ENCODE results near the gene CMTM7.

The CMTM7 gene

DNA sequence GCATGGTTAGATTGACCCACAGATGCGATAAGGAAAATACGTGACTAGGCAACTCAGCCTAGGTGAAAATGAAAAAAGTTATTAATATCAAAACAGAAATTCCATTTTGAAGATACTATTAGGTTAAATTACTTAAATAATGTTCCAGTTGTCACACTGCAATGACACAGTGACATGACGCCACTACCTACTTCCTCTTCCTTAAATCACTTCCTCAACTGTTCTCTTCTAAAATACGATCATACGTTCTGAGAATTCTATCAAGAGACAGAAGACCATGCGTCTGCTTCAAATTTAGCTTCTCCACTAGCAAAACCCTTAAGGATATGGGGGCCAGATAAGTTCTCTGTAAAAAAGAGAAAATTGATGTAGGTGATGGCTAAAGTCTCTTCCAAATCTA lies 92.8 kb downstream of the CMTM7 start:
- no peaks in the 10 kb centered on the region for H3K9me3 ChIP-seq (ENCODE audit: control insufficient read depth in 2 of 2, low read length in 2 of 2)
- H3K27ac ChIP-seq (ENCODE audit: low read depth in 2 of 2, low read length in 2 of 2) = no peak overlapping the region
- H3K36me3 ChIP-seq (ENCODE audit: control insufficient read depth in 2 of 2, insufficient read depth in 2 of 2, low read length in 2 of 2) = peaks cover 0 to 5% of the 10 kb centered on the region in 2 donors
- H3K27me3 ChIP-seq (ENCODE audit: control insufficient read depth in 2 of 2, insufficient read depth in 2 of 2, low read length in 2 of 2) = no peaks in the 10 kb centered on the region
- no peak overlapping the region for H3K4me3 ChIP-seq (ENCODE audit: low read length in 2 of 2)
- no peak overlapping the region for H3K9ac ChIP-seq (ENCODE audit: low read depth in 1 of 2, low read length in 2 of 2)
- H3K4me1 ChIP-seq (ENCODE audit: control insufficient read depth in 2 of 2, insufficient read depth in 2 of 2, low read length in 2 of 2) = no peaks in the 10 kb centered on the region

DNA sequence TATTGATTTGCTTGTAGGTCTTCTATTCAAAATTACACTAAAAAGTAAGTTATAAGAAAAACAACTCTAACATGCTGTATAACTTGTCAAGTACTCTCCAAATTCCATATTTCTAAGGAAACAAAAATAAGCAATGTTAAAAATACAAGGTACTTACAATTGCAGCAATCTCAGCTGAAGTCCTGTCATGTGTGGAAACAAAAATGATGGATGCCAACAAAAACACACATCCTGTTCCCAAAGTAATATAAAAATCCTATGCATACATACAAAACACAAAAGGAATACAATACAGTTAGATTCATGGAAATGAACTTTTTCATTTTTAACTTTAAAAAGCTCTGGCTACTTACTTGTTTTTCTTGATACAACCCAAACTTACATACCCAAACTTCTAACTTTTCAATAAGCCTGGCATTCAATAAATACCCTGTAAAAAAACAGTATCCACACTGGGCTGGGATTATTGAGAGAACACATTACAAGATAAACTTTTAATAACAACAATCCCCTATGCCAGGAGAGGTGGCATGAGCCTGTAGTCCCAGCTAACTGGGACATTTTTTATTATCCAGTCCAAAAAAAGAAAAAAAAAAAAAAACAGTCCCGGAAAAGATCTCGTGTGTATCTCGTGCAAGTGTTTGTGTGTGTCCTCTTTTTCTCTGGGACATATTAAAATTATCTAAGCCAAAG lies 96.3 kb downstream of the CMTM7 start:
- Histone ChIP-seq H3K4me1 (ENCODE audit: control insufficient read depth in 2 of 2, insufficient read depth in 2 of 2, low read length in 2 of 2) (peaks cover 0 to 1% of the 10 kb centered on the region in 2 donors), H3K9me3 (ENCODE audit: control insufficient read depth in 2 of 2, low read length in 2 of 2) (no peaks in the 10 kb centered on the region), H3K27me3 (ENCODE audit: control insufficient read depth in 2 of 2, insufficient read depth in 2 of 2, low read length in 2 of 2) (no peaks in the 10 kb centered on the region), H3K27ac (ENCODE audit: low read depth in 2 of 2, low read length in 2 of 2) (no peak overlapping the region), H3K4me3 (ENCODE audit: low read length in 2 of 2) (no peak overlapping the region), H3K9ac (ENCODE audit: low read depth in 1 of 2, low read length in 2 of 2) (no peak overlapping the region), H3K36me3 (ENCODE audit: control insufficient read depth in 2 of 2, insufficient read depth in 2 of 2, low read length in 2 of 2) (peaks cover 4 to 5% of the 10 kb centered on the region in 2 donors)

DNA sequence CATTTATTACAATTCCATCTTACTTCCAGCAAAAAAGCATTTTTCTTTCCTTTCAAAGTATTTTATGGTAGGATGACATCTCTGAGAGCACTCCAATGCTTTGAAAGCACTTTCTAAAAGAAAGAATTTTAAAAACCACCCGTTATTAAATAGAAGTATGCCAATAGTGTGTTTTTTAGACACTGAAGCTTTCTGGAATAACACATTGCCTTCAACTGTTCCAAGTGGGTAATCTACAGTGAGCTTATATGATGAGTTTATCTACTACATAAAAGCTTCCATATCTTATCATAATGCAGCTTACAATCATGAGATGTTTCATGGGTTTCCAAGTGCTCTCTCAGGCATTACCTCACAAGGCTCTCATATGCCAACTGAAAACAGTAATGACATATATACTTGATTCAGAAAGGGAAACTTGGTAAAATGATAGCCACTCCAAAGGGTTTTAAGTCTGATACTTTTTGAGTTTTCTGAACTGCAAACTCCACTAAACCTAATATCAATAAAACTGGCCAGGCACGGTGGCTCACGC lies 96.9 kb downstream of the CMTM7 start:
- Histone ChIP-seq H3K4me1 (ENCODE audit: control insufficient read depth in 2 of 2, insufficient read depth in 2 of 2, low read length in 2 of 2) (peaks cover 0 to 3% of the 10 kb centered on the region in 2 donors), H3K27me3 (ENCODE audit: control insufficient read depth in 2 of 2, insufficient read depth in 2 of 2, low read length in 2 of 2) (no peaks in the 10 kb centered on the region), H3K9me3 (ENCODE audit: control insufficient read depth in 2 of 2, low read length in 2 of 2) (no peaks in the 10 kb centered on the region), H3K36me3 (ENCODE audit: control insufficient read depth in 2 of 2, insufficient read depth in 2 of 2, low read length in 2 of 2) (peaks cover 4 to 5% of the 10 kb centered on the region in 2 donors), H3K9ac (ENCODE audit: low read depth in 1 of 2, low read length in 2 of 2) (no peak overlapping the region), H3K27ac (ENCODE audit: low read depth in 2 of 2, low read length in 2 of 2) (no peak overlapping the region), H3K4me3 (ENCODE audit: low read length in 2 of 2) (no peak overlapping the region)

DNA sequence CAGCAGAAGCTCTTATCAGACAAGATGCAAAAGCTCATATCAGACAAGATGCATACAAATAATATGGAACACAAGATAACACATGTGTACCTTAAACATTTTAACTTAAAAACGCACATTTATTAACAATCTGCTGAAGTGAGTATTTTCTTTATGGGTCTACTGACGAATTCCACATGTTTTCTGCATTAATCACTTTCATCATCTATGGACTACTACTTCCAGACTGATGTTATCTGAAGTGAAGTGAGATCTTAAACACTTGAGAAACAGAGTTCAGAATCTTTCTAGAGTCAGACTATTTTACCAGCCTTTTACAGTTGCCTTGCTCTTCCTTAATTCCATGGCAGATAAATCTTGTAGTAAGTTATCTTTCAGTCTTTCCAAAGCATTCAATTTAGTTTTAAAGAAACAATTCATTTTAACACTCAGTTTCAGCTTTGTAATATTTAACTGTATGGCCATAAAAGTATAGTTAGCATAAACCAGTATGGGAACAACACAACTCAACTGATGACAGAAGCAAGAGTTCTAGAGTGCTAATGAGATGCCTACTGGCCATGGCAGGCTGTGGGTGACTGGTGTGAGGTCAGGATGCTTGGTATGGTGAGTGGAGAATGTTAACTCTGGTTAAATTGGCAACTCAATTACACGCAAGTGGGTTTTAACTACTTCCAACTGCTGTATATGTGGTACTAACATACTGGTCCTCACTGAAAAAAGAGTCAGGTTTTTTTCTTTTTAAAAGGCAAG lies 101.2 kb downstream of the CMTM7 start:
- Histone ChIP-seq H3K9ac (ENCODE audit: low read depth in 1 of 2, low read length in 2 of 2) (no peak overlapping the region), H3K9me3 (ENCODE audit: control insufficient read depth in 2 of 2, low read length in 2 of 2) (no peaks in the 10 kb centered on the region), H3K36me3 (ENCODE audit: control insufficient read depth in 2 of 2, insufficient read depth in 2 of 2, low read length in 2 of 2) (peaks cover 0 to 4% of the 10 kb centered on the region in 2 donors), H3K27me3 (ENCODE audit: control insufficient read depth in 2 of 2, insufficient read depth in 2 of 2, low read length in 2 of 2) (no peaks in the 10 kb centered on the region), H3K4me1 (ENCODE audit: control insufficient read depth in 2 of 2, insufficient read depth in 2 of 2, low read length in 2 of 2) (peaks cover 0 to 5% of the 10 kb centered on the region in 2 donors), H3K27ac (ENCODE audit: low read depth in 2 of 2, low read length in 2 of 2) (no peak overlapping the region), H3K4me3 (ENCODE audit: low read length in 2 of 2) (no peak overlapping the region)

DNA sequence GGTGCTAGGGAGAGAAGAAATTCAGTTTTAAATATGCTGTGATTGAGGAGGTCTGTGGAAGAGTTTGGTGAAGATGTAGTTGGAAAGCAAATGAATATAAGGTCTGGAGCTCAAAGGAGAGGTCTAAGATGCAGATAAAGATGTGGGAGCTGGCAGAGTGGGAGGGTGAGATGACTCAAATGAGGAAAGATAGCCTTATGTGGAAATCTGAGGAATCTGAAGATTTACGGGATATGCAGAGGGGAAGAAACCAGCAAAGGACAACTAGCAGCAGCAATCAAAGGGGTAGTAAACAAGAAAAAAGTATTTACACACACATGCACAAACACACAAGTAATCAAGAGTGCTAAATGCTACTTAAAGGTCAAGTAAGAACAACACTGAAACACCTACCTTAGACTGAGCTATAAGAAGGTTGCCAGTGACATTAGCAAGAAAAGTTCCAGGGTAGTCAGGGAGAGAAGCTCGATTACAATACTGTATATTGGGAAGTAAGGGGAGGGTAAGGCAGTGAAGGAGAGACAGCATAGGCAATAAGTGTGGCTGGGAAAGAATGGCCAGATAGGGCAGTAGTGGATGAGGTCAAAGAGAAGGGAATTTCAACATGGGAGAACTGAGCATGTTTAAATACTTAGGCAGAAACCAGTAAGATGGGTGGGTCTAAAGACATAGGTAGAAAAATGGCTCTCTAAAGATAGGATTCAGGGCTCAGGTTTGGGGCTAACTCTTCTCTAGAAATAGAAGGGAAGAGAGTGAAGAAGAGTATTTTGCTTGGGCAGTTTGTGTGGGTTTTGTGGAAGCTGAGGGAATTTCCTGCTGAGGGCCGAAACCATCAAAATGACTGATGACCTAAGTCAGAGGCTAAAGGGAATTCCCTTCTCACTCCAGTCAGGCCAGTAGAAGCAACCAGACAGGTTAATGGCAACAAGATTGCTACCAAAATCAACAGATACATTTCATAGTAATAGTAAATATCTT lies 102.1 kb downstream of the CMTM7 start:
- Histone ChIP-seq H3K9ac (ENCODE audit: low read depth in 1 of 2, low read length in 2 of 2) (no peak overlapping the region), H3K27ac (ENCODE audit: low read depth in 2 of 2, low read length in 2 of 2) (no peak overlapping the region), H3K9me3 (ENCODE audit: control insufficient read depth in 2 of 2, low read length in 2 of 2) (no peaks in the 10 kb centered on the region), H3K27me3 (ENCODE audit: control insufficient read depth in 2 of 2, insufficient read depth in 2 of 2, low read length in 2 of 2) (no peaks in the 10 kb centered on the region), H3K36me3 (ENCODE audit: control insufficient read depth in 2 of 2, insufficient read depth in 2 of 2, low read length in 2 of 2) (peaks cover 0 to 4% of the 10 kb centered on the region in 2 donors), H3K4me3 (ENCODE audit: low read length in 2 of 2) (no peak overlapping the region), H3K4me1 (ENCODE audit: control insufficient read depth in 2 of 2, insufficient read depth in 2 of 2, low read length in 2 of 2) (peaks cover 0 to 8% of the 10 kb centered on the region in 2 donors)

DNA sequence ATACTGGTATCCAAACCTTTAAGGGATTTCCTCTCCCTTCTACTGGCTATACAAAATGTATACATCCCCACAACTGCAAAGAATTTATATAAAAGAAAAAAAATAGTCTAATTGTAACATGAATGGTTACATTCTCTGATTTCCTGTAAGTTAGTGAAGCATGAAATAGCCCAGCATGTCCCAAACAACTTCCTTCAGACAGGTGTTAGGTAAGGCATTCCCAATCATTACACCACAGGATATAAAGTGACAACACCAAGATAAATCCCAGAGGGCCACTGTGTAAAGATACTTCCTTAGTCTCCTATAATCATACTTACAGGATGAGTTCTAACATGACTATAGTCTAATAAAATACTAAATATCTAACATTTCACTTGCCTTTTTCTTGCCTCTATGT lies 103.4 kb downstream of the CMTM7 start:
- H3K9me3 ChIP-seq (ENCODE audit: control insufficient read depth in 2 of 2, low read length in 2 of 2) = no peaks in the 10 kb centered on the region

DNA sequence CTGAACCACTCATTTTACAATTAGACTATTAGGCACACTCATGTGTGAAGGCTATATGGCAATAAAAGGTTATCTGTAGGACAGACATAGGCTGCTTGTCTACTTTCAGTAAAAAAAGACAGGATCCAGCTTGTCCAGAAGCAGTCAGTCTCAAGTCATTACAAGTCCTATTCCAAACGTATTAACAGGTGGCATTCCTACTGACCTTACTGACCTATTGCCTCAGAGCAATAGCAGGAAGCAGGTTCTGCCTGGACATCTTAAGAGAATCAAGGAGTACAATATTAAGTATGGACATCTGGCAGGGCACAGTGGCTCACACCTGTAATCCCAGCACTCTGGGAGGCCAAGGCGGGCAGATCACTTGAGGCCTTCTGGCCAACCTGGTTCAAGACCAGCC lies 104.0 kb downstream of the CMTM7 start:
- H3K4me3 ChIP-seq (ENCODE audit: low read length in 2 of 2) = no peak overlapping the region
- peaks cover 0 to 4% of the 10 kb centered on the region in 2 donors for H3K36me3 ChIP-seq (ENCODE audit: control insufficient read depth in 2 of 2, insufficient read depth in 2 of 2, low read length in 2 of 2)
- no peaks in the 10 kb centered on the region for H3K27me3 ChIP-seq (ENCODE audit: control insufficient read depth in 2 of 2, insufficient read depth in 2 of 2, low read length in 2 of 2)
- no peak overlapping the region for H3K9ac ChIP-seq (ENCODE audit: low read depth in 1 of 2, low read length in 2 of 2)
- H3K4me1 ChIP-seq (ENCODE audit: control insufficient read depth in 2 of 2, insufficient read depth in 2 of 2, low read length in 2 of 2) = peaks cover 0 to 8% of the 10 kb centered on the region in 2 donors
- H3K9me3 ChIP-seq (ENCODE audit: control insufficient read depth in 2 of 2, low read length in 2 of 2) = no peaks in the 10 kb centered on the region
- H3K27ac ChIP-seq (ENCODE audit: low read depth in 2 of 2, low read length in 2 of 2) = no peak overlapping the region

More for the DNA sequence above, 103.4 kb downstream of the CMTM7 start:
- Histone ChIP-seq H3K4me3 (ENCODE audit: low read length in 2 of 2) (no peak overlapping the region), H3K4me1 (ENCODE audit: control insufficient read depth in 2 of 2, insufficient read depth in 2 of 2, low read length in 2 of 2) (peaks cover 0 to 8% of the 10 kb centered on the region in 2 donors), H3K27me3 (ENCODE audit: control insufficient read depth in 2 of 2, insufficient read depth in 2 of 2, low read length in 2 of 2) (no peaks in the 10 kb centered on the region), H3K27ac (ENCODE audit: low read depth in 2 of 2, low read length in 2 of 2) (no peak overlapping the region), H3K36me3 (ENCODE audit: control insufficient read depth in 2 of 2, insufficient read depth in 2 of 2, low read length in 2 of 2) (peaks cover 0 to 4% of the 10 kb centered on the region in 2 donors), H3K9ac (ENCODE audit: low read depth in 1 of 2, low read length in 2 of 2) (no peak overlapping the region)

DNA sequence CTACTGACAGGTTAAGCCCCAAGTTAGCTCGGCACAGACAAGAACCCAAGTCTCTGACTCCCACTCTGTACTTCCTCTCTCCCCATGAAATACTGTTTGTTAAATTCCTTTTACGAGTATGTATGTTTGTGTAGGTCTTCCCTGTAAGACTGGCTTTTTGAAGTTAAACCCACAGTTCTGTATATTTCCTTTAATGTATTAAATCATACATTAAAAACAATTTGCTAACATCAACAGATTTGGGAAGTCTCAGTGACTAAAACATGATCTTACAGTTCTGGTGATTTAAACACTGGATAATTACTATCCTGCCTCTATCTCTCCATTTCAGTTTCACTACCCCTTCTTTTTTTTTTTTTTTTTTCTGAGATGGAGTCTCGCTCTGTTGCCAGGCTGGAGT lies 106.6 kb downstream of the CMTM7 start:
- H3K4me3 ChIP-seq (ENCODE audit: low read length in 2 of 2) = no peak overlapping the region
- no peaks in the 10 kb centered on the region for H3K9me3 ChIP-seq (ENCODE audit: control insufficient read depth in 2 of 2, low read length in 2 of 2)
- H3K4me1 ChIP-seq (ENCODE audit: control insufficient read depth in 2 of 2, insufficient read depth in 2 of 2, low read length in 2 of 2) = peaks cover 4 to 6% of the 10 kb centered on the region in 2 donors
- H3K27ac ChIP-seq (ENCODE audit: low read depth in 2 of 2, low read length in 2 of 2) = no peak overlapping the region
- no peaks in the 10 kb centered on the region for H3K36me3 ChIP-seq (ENCODE audit: control insufficient read depth in 2 of 2, insufficient read depth in 2 of 2, low read length in 2 of 2)
- no peak overlapping the region for H3K9ac ChIP-seq (ENCODE audit: low read depth in 1 of 2, low read length in 2 of 2)
- no peaks in the 10 kb centered on the region for H3K27me3 ChIP-seq (ENCODE audit: control insufficient read depth in 2 of 2, insufficient read depth in 2 of 2, low read length in 2 of 2)

DNA sequence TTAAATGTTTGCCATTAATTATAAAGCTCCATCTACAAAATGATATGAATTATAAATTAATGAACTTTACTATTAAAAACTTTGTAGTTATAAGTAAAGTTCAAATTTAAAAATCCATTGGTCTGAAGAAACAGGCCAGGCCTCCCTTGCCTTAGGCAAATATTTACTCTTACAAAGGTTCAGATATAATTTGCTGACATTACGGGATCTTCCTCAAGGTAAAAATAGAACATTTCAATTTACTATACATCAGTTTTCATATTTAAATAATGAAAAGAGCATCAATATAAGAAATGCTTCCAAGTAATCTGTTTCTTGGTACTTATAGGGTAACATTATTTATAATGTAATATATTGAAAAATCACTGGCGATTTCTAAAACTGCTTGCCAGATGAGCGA lies 107.3 kb downstream of the CMTM7 start:
- H3K9me3 ChIP-seq (ENCODE audit: control insufficient read depth in 2 of 2, low read length in 2 of 2) = no peaks in the 10 kb centered on the region
- no peaks in the 10 kb centered on the region for H3K36me3 ChIP-seq (ENCODE audit: control insufficient read depth in 2 of 2, insufficient read depth in 2 of 2, low read length in 2 of 2)
- H3K4me1 ChIP-seq (ENCODE audit: control insufficient read depth in 2 of 2, insufficient read depth in 2 of 2, low read length in 2 of 2) = peaks cover 4 to 6% of the 10 kb centered on the region in 2 donors
- no peaks in the 10 kb centered on the region for H3K27me3 ChIP-seq (ENCODE audit: control insufficient read depth in 2 of 2, insufficient read depth in 2 of 2, low read length in 2 of 2)
- no peak overlapping the region for H3K9ac ChIP-seq (ENCODE audit: low read depth in 1 of 2, low read length in 2 of 2)
- H3K4me3 ChIP-seq (ENCODE audit: low read length in 2 of 2) = no peak overlapping the region
- H3K27ac ChIP-seq (ENCODE audit: low read depth in 2 of 2, low read length in 2 of 2) = no peak overlapping the region
